Activated T-cell treated with anti-CD3 and anti-CD28 coated beads, Interleukin-2, amount 50 U/mL, for 4 hours (primary cell): ENCODE results near the gene CRISPLD2. TPM values are rescaled to one million over a fixed set of nuclear protein-coding genes. Genes with fewer than 3 reads are reported as not detected.

ENCODE experiments used
- ATAC-seq, 2 donors: fragments of 200-7000 bp; cut with Tn5 transposase; one replicate each; pipeline ENCODE4 v1.10.0; 2021
- DNase-seq: peaks from one replicate; pipeline ENCODE4 v3.0.0-alpha.2; 2020
- H3K27me3 Mint-ChIP-seq: one replicate; pipeline ENCODE4 v1.8.0; 2021; ENCODE audit warnings: low read depth, mixed read lengths
- H3K36me3 Mint-ChIP-seq: one replicate; pipeline ENCODE4 v1.8.0; 2022; ENCODE audit warnings: mixed read lengths; ENCODE audit not compliant: insufficient read depth
- H3K4me1 Mint-ChIP-seq: one replicate; pipeline ENCODE4 v1.8.0; 2021; ENCODE audit warnings: low read depth, mixed read lengths
- H3K4me3 Mint-ChIP-seq: one replicate; pipeline ENCODE4 v1.8.0; 2021; ENCODE audit warnings: mild to moderate bottlenecking, moderate library complexity, mixed read lengths
- H3K9me3 Mint-ChIP-seq: one replicate; pipeline ENCODE4 v1.8.0; 2021; ENCODE audit warnings: mixed read lengths
- total RNA-seq, 3 donors: library from RNA; stranded (reverse); gene quantifications; one replicate each; pipeline ENCODE4 v1.2.1, GENCODE V29; 2021

The CRISPLD2 gene
- total RNA-seq, 3 donors from 2014 or later: 0.11 to 0.57 (median 0.46) TPM

GRCh38 chr16:84790301-84790700, 29.5 kb upstream of the CRISPLD2 start:
- Mint-ChIP-seq H3K4me3 (no peak overlapping the region), H3K36me3 (peaks cover 8% of the 10 kb centered on the region), H3K9me3 (no peaks in the 10 kb centered on the region), H3K27me3 (no peaks in the 10 kb centered on the region), H3K4me1 (no peaks in the 10 kb centered on the region)
- DNase-seq: no peak
- ATAC-seq: no peak

GRCh38 chr16:84791088-84791487, 28.7 kb upstream of the CRISPLD2 start:
- no peak for DNase-seq
- Mint-ChIP-seq H3K4me1 (no peaks in the 10 kb centered on the region), H3K4me3 (no peak overlapping the region), H3K36me3 (peaks cover 10% of the 10 kb centered on the region), H3K27me3 (no peaks in the 10 kb centered on the region), H3K9me3 (no peaks in the 10 kb centered on the region)
- ATAC-seq: no peak

- no peaks in the 10 kb centered on the region for H3K27me3 Mint-ChIP-seq
- no peaks in the 10 kb centered on the region for H3K4me1 Mint-ChIP-seq
- no peak for DNase-seq
- H3K4me3 Mint-ChIP-seq: no peak overlapping the region
- H3K9me3 Mint-ChIP-seq: no peaks in the 10 kb centered on the region
- no peak for ATAC-seq
- H3K36me3 Mint-ChIP-seq: peaks cover 7% of the 10 kb centered on the region
Observed at GRCh38 chr16:84791501-84791900, 28.3 kb upstream of the CRISPLD2 start.

- no peak for DNase-seq
- ATAC-seq: no peak
- H3K4me3 Mint-ChIP-seq: no peak overlapping the region
- peaks cover 4% of the 10 kb centered on the region for H3K36me3 Mint-ChIP-seq
- no peaks in the 10 kb centered on the region for H3K27me3 Mint-ChIP-seq
- no peaks in the 10 kb centered on the region for H3K9me3 Mint-ChIP-seq
- no peaks in the 10 kb centered on the region for H3K4me1 Mint-ChIP-seq
Observed at GRCh38 chr16:84794186-84794585, 25.6 kb upstream of the CRISPLD2 start.

- Mint-ChIP-seq H3K4me3 (no peak overlapping the region), H3K27me3 (no peaks in the 10 kb centered on the region), H3K4me1 (no peaks in the 10 kb centered on the region), H3K36me3 (peaks cover 5% of the 10 kb centered on the region), H3K9me3 (peaks cover 1% of the 10 kb centered on the region)
- no peak for ATAC-seq
- DNase-seq: no peak
Observed at GRCh38 chr16:84794626-84795025, 25.2 kb upstream of the CRISPLD2 start.

- H3K4me3 Mint-ChIP-seq: no peak overlapping the region
- ATAC-seq (no peak), DNase-seq (no peak)
- H3K4me1 Mint-ChIP-seq: no peaks in the 10 kb centered on the region
- H3K27me3 Mint-ChIP-seq: no peaks in the 10 kb centered on the region
- H3K36me3 Mint-ChIP-seq: peaks cover 5% of the 10 kb centered on the region
- peaks cover 3% of the 10 kb centered on the region for H3K9me3 Mint-ChIP-seq
Observed at GRCh38 chr16:84795329-84796053, 24.3 kb upstream of the CRISPLD2 start.

- peaks cover 3% of the 10 kb centered on the region for H3K9me3 Mint-ChIP-seq
Observed at GRCh38 chr16:84800158-84800978, 19.4 kb upstream of the CRISPLD2 start.

GRCh38 chr16:84803146-84803545, 16.6 kb upstream of the CRISPLD2 start:
- no peak overlapping the region for H3K4me3 Mint-ChIP-seq
- peaks cover 3% of the 10 kb centered on the region for H3K9me3 Mint-ChIP-seq
- DNase-seq (no peak), ATAC-seq (no peak)
- peaks cover 1% of the 10 kb centered on the region for H3K36me3 Mint-ChIP-seq
- no peaks in the 10 kb centered on the region for H3K27me3 Mint-ChIP-seq
- H3K4me1 Mint-ChIP-seq: no peaks in the 10 kb centered on the region

More at GRCh38 chr16:84800158-84800978, 19.4 kb upstream of the CRISPLD2 start:
- Mint-ChIP-seq H3K4me1 (no peaks in the 10 kb centered on the region), H3K27me3 (no peaks in the 10 kb centered on the region), H3K4me3 (no peak overlapping the region), H3K36me3 (peaks cover 2% of the 10 kb centered on the region)
- no peak for ATAC-seq
- DNase-seq: no peak

- no peak for ATAC-seq
- Mint-ChIP-seq H3K36me3 (peaks cover 1% of the 10 kb centered on the region), H3K9me3 (peaks cover 3% of the 10 kb centered on the region), H3K27me3 (no peaks in the 10 kb centered on the region), H3K4me1 (no peaks in the 10 kb centered on the region), H3K4me3 (no peak overlapping the region)
- DNase-seq: no peak
Observed at GRCh38 chr16:84804326-84804725, 15.5 kb upstream of the CRISPLD2 start.

GRCh38 chr16:84806256-84806889, 13.4 kb upstream of the CRISPLD2 start:
- H3K9me3 Mint-ChIP-seq: no peaks in the 10 kb centered on the region
- DNase-seq (no peak), ATAC-seq (no peak)
- H3K4me1 Mint-ChIP-seq: peaks cover 10% of the 10 kb centered on the region
- H3K36me3 Mint-ChIP-seq: no peaks in the 10 kb centered on the region
- no peaks in the 10 kb centered on the region for H3K27me3 Mint-ChIP-seq
- no peak overlapping the region for H3K4me3 Mint-ChIP-seq

- no peak for ATAC-seq
- no peaks in the 10 kb centered on the region for H3K9me3 Mint-ChIP-seq
- H3K27me3 Mint-ChIP-seq: no peaks in the 10 kb centered on the region
- H3K36me3 Mint-ChIP-seq: no peaks in the 10 kb centered on the region
- DNase-seq: no peak
- peaks cover 11% of the 10 kb centered on the region for H3K4me1 Mint-ChIP-seq
- H3K4me3 Mint-ChIP-seq: no peak overlapping the region
Observed at GRCh38 chr16:84806890-84807258, 12.9 kb upstream of the CRISPLD2 start.

- no peak overlapping the region for H3K4me3 Mint-ChIP-seq
- ATAC-seq (no peak), DNase-seq (no peak)
- H3K36me3 Mint-ChIP-seq: no peaks in the 10 kb centered on the region
- peaks cover 11% of the 10 kb centered on the region for H3K4me1 Mint-ChIP-seq
- H3K9me3 Mint-ChIP-seq: no peaks in the 10 kb centered on the region
- H3K27me3 Mint-ChIP-seq: no peaks in the 10 kb centered on the region
Observed at GRCh38 chr16:84807776-84808175, 12.0 kb upstream of the CRISPLD2 start.

- no peak for ATAC-seq
- Mint-ChIP-seq H3K9me3 (no peaks in the 10 kb centered on the region), H3K4me3 (no peak overlapping the region), H3K4me1 (peaks cover 14% of the 10 kb centered on the region), H3K27me3 (no peaks in the 10 kb centered on the region), H3K36me3 (no peaks in the 10 kb centered on the region)
- no peak for DNase-seq
Observed at GRCh38 chr16:84808826-84809225, 11.0 kb upstream of the CRISPLD2 start.

GRCh38 chr16:84810518-84811273, 9.1 kb upstream of the CRISPLD2 start:
- Mint-ChIP-seq H3K4me3 (no peak overlapping the region), H3K36me3 (no peaks in the 10 kb centered on the region), H3K9me3 (no peaks in the 10 kb centered on the region), H3K4me1 (peaks cover 14% of the 10 kb centered on the region), H3K27me3 (no peaks in the 10 kb centered on the region)
- peak; percentile 67 to 78 for ATAC-seq
- no peak for DNase-seq
